Measurements from ENCODE around the gene TTLL8.

- TF ChIP-seq CTCF (IDR thresholded peaks at IDR 0.05), result no peak
- no peak for TF ChIP-seq POLR2A (IDR thresholded peaks at IDR 0.05)
- no peak for TF ChIP-seq EP300 (IDR thresholded peaks at IDR 0.05)
These were observed 44.8 kb upstream of the TTLL8 start for GRCh38 chr22:50102946-50103345.
